Activated CD4-positive, alpha-beta T cell treated with anti-CD3 and anti-CD28 coated beads for 48 hours (primary cell): ENCODE results near the gene ANKRD31.
"Not testable (repeated sequence)": the region's sequence is repeated elsewhere in the genome, so short reads cannot be mapped to it uniquely, and the experiment has no call there.

Experiments
- DNase-seq: peaks from one replicate; pipeline ENCODE4 v3.0.0-alpha.2; 2020

The ANKRD31 gene

GRCh38 chr5:75220787-75221186, 15.9 kb downstream of the ANKRD31 start:
- DNase-seq, result not testable (repeated sequence)

- DNase-seq, result no peak
Measured at GRCh38 chr5:75214928-75215327, 21.8 kb downstream of the ANKRD31 start.

DNA sequence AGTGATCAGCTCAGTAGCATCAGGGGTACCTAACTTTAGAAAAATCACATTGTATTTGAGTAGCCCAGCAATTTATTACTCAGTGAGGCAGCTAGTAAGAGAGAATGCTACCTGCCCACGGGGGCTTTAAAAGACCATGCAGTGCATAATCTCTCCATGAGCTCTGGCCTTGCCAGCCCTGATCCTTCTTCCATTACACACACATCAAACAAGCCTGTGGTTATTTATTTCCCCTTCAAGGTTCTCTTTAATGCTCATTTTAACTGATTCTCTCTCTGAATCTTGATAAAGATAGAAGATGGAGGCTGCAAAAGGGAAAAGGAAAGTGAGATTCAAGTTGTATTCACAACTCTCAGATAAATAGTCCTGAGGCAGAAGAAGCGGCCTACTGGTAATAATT, 22.3 kb downstream of the ANKRD31 start:
- DNase-seq, result no peak

DNA sequence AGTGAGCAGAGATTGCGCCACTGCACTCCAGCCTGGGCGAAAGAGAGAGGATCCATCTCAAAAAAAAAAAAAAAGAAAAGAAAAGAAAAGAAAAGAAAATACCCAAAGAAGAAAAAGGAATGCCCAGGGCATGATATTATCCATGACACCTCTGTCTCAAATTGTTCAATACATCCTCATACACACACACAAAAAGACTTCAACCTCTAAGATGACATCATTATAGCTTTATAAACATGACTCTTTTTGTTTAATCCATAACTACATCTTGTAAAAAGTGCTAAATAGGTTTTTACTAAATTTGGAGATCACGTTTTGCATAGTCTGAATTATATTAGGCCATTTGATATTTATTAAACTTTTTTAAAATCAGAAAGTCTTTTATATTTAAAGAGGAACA, 33.1 kb downstream of the ANKRD31 start:
- no peak for DNase-seq

DNA sequence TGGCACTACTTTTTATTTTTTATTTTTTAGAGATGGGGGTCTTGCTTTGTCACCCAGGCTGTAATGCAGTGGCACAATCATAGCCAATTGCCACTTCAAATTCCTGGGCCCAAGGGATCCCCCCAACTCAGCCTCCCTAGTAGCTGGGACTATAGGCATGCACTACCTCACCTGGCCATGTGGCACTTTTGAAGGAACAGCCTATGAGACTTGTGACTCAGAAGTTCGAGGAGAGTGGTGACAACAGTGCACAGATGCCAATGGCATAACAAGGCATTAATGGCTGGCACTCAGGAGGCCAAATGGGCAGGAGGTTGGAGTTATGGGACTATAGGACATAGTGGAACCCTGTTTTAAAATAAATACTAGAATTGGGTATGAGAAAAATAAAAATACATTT, 33.7 kb downstream of the ANKRD31 start:
- no peak for DNase-seq

DNA sequence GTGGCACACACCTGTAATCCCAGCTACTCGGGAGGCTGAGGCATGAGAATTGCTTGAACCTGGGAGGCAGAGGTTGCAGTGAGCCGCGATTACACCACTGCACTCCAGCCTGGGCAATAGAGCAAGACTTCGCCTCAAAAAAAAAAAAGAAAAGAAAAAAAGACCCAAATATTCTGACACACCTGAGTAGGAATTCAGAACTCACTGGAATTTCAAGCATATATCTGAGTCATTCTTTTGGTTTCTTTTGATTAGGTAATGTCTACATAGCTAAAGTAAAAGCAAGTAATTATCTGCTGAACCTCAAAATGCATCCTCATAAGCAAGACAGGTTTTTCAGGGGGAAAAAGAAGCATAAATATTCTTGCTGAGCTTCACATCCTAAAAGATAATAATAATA, 35.9 kb downstream of the ANKRD31 start:
- no peak for DNase-seq

DNA sequence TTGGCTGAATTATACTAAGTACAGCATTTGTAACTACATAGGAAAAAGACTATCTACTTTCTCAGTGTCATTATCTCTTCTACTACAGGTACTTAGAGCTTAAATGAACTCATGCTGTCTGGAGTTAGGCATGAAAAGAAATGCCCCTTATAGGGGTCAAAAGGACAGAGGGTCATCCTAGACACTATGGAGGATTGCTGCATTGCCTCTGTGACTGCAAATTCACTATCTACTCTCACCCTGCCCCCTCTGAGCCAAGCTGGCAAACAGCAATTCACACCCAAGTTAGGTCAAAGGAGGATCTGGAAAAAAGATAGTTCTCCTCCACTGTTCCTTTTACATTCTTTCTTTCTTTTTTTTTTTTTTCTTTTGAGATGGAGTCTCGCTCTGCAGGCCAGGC, 36.7 kb downstream of the ANKRD31 start:
- no peak for DNase-seq

DNA sequence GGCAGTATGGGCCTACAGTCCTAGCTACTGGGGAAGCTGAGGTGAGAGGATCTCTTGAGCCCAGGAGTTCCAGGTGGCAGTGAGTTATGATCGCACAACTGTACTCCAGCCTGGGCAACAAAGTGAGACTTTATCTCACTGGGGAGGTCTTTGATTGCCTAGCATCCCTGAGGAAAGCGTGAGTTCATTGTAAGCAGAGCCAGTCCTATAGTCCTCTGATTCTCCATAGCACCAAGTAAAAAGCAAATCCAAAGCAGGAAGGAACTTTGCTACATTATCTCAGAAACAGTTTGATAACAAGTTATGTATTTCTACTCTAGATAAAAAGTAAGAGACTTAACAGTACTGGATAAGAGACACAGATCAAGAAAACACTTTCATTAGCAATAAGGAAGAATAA, 37.6 kb downstream of the ANKRD31 start:
- no peak for DNase-seq

DNA sequence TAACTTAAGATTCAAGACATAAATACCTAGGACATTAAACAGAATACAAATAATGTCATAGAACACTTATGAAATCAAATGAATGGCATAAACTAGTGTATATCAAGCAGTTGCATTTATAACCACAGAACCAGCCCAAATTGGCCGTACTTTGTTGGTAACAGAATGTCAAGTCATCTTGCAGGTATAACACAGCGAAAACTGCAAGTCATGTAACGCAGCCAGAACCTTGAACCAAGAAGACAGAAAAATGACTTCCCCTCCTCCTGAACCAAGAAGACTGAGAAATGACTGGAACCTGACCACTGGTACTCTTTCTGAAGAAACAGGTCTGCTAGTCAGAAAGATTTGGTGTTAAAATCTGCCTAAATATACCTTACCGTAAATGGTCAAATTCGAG, 38.9 kb downstream of the ANKRD31 start:
- no peak for DNase-seq

- DNase-seq, result peak; percentile 63
Measured at GRCh38 chr5:75192804-75193203, 43.9 kb downstream of the ANKRD31 start.

DNA sequence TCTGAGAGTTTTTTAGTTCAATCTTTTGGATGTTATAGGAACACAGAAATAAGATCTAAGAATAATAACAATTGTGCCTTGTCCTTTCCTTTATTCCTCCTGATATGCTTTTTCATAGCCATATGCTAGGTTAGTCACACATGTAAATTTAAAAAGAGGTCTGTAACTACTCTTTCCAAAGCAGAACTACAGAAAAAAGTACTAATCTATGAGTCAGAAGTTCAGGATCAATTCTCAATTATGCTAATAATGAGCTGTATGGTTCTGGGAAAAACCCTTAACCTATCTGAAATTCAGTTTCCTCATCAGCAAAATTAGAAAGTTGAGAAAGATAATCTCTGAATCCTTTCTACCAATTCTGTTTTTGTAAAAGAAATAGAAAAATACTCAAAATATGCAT, 44.4 kb downstream of the ANKRD31 start:
- DNase-seq, result no peak

DNA sequence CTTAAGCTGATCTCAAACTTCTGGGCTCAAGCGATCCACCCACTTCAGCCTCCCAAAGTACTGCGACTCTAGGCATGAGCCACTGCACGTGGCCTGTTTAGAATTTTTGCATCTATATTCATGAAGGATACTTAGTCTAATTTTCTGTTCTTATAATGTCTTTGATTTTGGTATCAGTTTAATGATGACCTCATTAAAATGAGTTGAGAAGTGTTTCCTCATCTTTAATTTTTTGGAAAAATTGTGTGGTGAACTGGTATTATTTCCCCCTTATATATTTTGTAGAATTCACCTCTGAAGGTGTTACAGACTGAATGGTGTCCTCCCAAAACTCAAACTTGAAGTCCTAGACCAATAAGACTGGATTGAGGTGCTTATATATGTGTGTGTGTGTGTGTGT, 46.5 kb downstream of the ANKRD31 start:
- DNase-seq, result no peak

DNA sequence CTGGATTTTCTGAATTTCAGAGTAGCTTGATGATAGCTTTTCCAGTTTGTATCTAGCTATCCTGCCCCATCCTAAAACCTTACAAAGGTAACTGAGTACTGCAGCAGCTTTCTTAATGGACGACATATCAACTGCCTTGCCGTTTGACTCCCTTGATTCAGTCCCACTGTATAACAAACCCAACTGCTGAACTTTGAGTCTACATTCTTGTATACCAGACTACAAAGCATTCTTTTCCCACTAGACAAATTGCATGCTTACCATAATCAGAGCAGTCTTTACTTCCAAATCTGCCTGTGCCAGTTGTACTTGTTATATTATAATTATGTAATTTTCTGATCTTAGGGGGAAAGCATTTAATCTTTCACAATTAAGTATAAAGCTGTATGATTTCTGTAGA, 47.3 kb downstream of the ANKRD31 start:
- no peak for DNase-seq

- no peak for DNase-seq
Measured at GRCh38 chr5:75185763-75186162, 50.9 kb downstream of the ANKRD31 start.

DNA sequence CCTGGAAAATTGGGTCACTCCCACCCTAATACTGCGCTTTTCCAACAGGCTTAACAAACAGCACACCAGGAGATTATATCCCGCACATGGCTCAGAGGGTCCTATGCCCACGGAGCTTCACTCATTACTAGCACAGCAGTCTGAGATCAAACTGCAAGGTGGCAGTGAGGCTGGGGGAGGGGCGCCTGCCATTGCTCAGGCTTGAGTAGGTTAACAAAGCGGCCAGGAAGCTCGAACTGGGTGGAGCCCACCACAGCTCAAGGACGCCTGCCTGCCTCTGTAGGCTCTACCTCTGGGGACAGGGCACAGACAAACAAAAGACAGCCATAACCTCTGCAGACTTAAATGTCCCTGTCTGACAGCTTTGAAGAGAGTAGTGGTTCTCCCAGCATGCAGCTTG, 60.7 kb downstream of the ANKRD31 start:
- not testable (repeated sequence) for DNase-seq

DNA sequence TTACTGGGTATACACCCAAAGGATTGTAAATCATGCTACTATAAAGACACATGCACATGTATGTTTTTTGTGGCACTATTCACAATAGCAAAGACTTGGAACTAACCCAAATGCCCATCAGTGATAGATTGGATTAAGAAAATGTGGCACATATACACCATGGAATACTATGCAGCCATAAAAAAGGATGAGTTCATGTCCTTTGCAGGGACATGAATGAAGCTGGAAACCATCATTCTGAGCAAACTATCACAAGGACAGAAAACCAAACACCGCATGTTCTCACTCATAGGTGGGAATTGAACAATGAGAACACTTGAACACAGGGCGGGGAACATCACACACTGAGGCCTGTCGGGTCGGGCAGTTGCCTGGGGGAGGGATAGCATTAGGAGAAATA, 61.8 kb downstream of the ANKRD31 start:
- DNase-seq, result not testable (repeated sequence)

DNA sequence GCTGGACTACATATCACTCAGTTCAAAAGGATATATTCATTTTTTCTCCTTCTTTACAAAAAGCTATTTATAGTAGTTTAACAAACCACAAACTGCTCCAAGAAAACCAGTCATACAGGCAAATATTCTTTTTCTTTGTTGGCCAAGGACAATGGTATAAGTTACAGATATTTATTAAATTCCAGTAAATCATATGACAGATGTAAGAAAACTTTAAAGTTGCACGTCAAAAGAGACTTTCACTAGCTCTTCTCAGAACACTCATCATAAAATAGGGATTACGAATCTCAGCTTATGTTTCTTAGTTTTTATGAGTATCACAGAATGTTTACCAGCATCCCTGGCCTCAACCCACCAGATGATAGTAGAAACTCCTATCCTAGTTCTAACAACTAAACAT, 67.2 kb downstream of the ANKRD31 start:
- DNase-seq, result no peak

GRCh38 chr5:75168026-75168735, 68.5 kb downstream of the ANKRD31 start:
- no peak for DNase-seq

DNA sequence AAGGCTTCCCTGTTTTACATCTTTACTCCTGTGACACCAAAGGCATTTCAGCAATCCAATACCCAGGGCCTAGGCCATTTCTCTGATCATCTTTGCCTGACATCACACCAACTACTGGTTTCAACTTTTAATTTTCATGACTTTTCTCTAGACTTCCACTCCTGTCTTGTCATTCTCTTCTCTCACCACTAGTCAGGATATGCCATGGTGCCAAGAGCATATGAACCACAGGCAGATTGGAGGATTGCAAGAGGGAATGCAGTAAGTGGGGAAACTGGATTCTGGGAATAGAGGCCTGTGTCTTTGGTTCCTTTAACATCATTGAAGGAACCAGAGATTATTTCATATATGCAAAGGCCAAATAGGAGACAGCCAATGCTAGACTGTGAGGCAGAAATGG, 69.3 kb downstream of the ANKRD31 start:
- DNase-seq, result no peak

GRCh38 chr5:75161508-75161907, 75.2 kb downstream of the ANKRD31 start:
- DNase-seq, result not testable (repeated sequence)

- no peak for DNase-seq
Measured at GRCh38 chr5:75156585-75156984, 80.1 kb downstream of the ANKRD31 start.

- DNase-seq, result no peak
Measured at GRCh38 chr5:75152860-75153259, 83.8 kb downstream of the ANKRD31 start.

GRCh38 chr5:75148051-75148450, 88.6 kb downstream of the ANKRD31 start:
- no peak for DNase-seq

GRCh38 chr5:75142566-75143136, 94.0 kb downstream of the ANKRD31 start:
- no peak for DNase-seq

GRCh38 chr5:75140277-75140676, 96.4 kb downstream of the ANKRD31 start:
- DNase-seq, result no peak
